GM13977 (cell line): ENCODE measurements around the gene SEMA3D.

Source experiments
- DNase-seq: peaks from one replicate; pipeline ENCODE4 v3.0.0; 2012; ENCODE audit warnings: low spot score
- CTCF ChIP-seq: IDR thresholded peaks from 2 replicates; pipeline ENCODE4 v1.5.1; 2012; ENCODE audit warnings: mild to moderate bottlenecking, control low read depth; ENCODE audit not compliant: insufficient read depth; ENCODE audit errors: extremely low read depth, missing control alignments
- in situ Hi-C: fragments of 300-500 bp; cut with MboI; formaldehyde crosslinking; loops from one replicate; pipeline ENCODE4 v1.12.0; 2022; ENCODE audit warnings: low sequenced_read_pairs, low pct_unique_long_range_greater_than_20kb, mixed read lengths, inconsistent platforms; ENCODE audit not compliant: unreplicated experiment

Gene SEMA3D

DNA sequence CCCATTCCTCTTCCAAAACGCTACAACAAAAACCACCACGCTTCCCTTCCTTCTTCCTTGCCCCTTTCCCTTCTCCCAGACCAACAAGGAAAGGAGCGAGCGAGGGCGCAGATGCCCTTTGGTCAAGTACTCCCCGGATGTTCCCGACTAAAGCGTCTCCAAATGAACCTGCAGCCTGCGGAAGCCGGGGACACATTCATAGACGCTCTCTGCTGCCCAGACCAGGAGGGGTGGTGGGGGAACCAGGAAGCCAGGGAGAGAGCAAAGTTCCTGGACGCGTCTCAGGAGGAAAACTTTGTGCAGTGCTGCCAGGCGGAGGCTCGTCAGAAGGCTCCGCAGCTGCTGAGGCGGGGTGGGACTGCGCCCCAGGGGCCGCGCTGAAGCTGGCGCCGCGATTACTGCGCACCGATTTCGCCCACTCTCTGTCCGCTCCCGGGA is 754 bp downstream of the SEMA3D start:
- DNase-seq, result no peak
- in situ Hi-C loops, result no loop called here

DNA sequence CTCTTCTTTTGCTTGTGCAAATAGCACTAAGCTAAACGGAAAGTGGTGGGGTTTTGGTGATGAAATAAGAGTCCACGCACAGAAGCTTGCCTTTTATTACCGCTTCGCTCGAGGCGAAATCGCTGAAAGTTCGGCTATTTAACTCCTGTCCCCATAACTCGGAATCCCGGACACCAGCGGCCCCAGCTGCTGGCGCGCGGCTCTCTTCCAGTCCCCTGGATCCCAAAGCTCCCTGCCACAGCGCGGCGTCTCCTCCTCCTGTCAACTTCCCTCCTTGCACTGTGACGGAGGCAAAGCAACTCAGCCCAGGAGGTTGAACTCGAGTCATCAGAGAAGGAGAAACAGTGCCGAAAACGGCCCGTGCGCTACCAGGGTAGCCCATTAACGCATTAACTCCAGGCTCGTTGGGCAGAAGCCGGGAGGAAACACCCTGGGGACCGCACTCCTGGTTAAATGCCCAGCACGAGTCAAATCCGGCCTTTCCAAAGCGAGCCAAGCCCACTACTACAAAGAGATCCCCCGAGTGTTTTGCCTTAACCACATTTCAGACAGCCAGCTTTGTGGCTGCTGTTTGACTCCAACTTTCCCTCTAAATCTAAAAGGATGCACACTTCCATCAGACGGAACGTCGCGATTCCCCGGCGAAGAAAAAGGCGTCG is 1.3 kb downstream of the SEMA3D start:
- DNase-seq, result no peak
- in situ Hi-C loops, result no loop called here

More for the DNA sequence above, 754 bp downstream of the SEMA3D start:
- no peak for TF ChIP-seq CTCF

GRCh38 chr7:85184599-85185423 is 2.0 kb downstream of the SEMA3D start:
- TF ChIP-seq CTCF, result no peak
- in situ Hi-C loops, result no loop called here
- DNase-seq, result no peak

More for the DNA sequence above, 1.3 kb downstream of the SEMA3D start:
- no peak for TF ChIP-seq CTCF

DNA sequence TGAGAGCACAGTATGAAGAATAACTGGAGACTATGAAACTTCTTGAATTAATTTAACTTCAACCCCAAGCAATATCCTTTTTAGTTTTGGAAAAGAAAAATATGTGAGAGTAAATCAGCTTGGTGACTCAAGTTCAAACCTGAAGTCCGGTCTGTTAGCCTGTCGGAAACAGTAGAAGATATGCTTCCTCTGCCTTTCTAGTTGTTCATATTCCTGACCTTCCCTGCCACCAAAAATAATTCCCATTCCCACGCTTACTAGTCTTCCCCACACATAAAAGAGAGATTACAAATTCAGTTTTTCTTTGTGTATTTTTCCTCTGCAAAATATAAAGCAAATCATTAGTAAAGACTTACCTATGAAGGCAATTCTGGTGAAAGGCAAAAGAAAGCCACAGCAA is 3.6 kb downstream of the SEMA3D start:
- in situ Hi-C loops, result no loop called here
- TF ChIP-seq CTCF, result no peak
- no peak for DNase-seq

GRCh38 chr7:85178531-85179298 is 8.1 kb downstream of the SEMA3D start:
- in situ Hi-C loops, result no loop called here
- no peak for TF ChIP-seq CTCF
- no peak for DNase-seq

GRCh38 chr7:85177316-85177715 is 9.5 kb downstream of the SEMA3D start:
- DNase-seq, result no peak
- TF ChIP-seq CTCF, result no peak
- in situ Hi-C loops, result no loop called here
